Measurements from ENCODE around the gene NPHS1.

Gene NPHS1

DNA sequence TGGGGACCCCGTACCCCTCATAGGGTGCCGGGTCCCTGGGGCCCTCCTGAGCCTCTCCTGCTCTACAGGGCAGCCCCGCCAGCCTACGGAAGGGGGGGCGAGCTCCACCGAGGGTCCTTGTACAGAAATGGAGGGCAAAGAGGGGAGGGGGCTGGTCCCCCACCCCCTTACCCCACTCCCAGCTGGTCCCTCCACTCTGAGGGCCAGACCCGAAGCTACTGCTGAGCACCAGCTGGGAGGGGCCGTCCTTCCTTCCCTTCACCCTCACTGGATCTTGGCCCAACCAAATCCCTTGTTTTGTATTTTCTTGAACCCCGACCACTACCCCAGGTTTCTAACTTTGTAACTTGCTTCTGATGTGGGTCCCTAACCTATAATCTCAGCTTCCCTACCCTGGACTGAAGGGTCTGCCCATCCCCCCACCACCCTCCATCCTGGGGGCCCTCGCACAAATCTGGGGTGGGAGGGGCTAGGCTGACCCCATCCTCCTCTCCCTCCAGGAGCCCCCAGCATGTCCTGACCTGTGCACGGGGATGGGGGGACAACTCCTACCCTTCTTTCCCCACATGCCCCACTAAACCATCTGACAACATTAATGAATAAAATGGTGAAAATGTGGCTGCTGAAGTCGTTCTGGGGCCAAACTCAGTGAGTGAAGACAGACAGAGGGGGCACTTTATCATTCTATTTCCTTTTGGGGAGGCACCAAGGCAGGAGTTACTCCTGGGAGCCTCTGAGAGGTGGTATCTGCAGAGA, 63.9 kb downstream of the NPHS1 start:
- Histone ChIP-seq H3K4me1 (ENCODE audit: control insufficient read depth, insufficient read depth, low read length) (no peaks in the 10 kb centered on the region), H3K9me3 (ENCODE audit: control insufficient read depth, insufficient read depth, low read depth, low read length) (no peaks in the 10 kb centered on the region), H3K4me3 (ENCODE audit: low read depth, low read length) (no peak overlapping the region), H3K36me3 (ENCODE audit: control insufficient read depth in 2 of 2, insufficient read depth in 1 of 2, low read length in 2 of 2) (peaks cover 7 to 10% of the 10 kb centered on the region in 2 experiments), H3K27ac (ENCODE audit: extremely low read depth, low read depth, low read length) (no peak overlapping the region)
- ChIA-PET POLR2A (interaction anchor here (0.6 to 3.3 kb wide), 7 partner anchors 8 to 282 kb away, joined by 3 to 13 read pairs (median 3); no protein-coding TSS in a partner anchor), CTCF (interaction anchor here (0.6 to 1.1 kb wide), 6 partner anchors 13 to 732 kb away, joined by 3 read pairs; no protein-coding TSS in a partner anchor)
- TF ChIP-seq PATZ1 (tag by site-specific recombination; IDR thresholded peaks at IDR 0.05) (0 out of 2 replicates have a peak, but pooled peaks have one; percentile 33), ZNF266 (tag by site-specific recombination; IDR thresholded peaks at IDR 0.05; ENCODE audit: low read depth) (no peak), ZNF768 (tag by site-specific recombination; IDR thresholded peaks at IDR 0.05) (no peak)

DNA sequence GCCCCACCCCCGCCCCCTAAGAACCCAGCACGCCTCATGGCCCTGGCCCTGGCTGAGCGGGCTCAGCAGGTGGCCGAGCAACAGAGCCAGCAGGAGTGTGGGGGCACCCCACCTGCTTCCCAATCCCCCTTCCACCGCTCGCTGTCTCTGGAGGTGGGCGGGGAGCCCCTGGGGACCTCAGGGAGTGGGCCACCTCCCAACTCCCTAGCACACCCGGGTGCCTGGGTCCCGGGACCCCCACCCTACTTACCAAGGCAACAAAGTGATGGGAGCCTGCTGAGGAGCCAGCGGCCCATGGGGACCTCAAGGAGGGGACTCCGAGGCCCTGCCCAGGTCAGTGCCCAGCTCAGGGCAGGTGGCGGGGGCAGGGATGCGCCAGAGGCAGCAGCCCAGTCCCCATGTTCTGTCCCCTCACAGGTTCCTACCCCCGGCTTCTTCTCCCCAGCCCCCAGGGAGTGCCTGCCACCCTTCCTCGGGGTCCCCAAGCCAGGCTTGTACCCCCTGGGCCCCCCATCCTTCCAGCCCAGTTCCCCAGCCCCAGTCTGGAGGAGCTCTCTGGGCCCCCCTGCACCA, 65.0 kb downstream of the NPHS1 start:
- POLR2A ChIA-PET: interaction anchor here (0.5 to 0.7 kb wide), 2 partner anchors 88 to 106 kb away, joined by 3 to 4 read pairs; no protein-coding TSS in a partner anchor
- CTCF ChIA-PET: interaction anchor here (0.6 to 1.1 kb wide), 2 partner anchors 14 to 718 kb away, joined by 3 read pairs; no protein-coding TSS in a partner anchor
- no peaks in the 10 kb centered on the region for H3K4me1 ChIP-seq (ENCODE audit: control insufficient read depth, insufficient read depth, low read length)
- no peak for TF ChIP-seq SCRT1 (tag by site-specific recombination; IDR thresholded peaks at IDR 0.05; ENCODE audit: borderline replicate concordance)
- TF ChIP-seq ZNF157 (tag by site-specific recombination; IDR thresholded peaks at IDR 0.05): no peak
- no peak for TF ChIP-seq KLF10 (tag by site-specific recombination; IDR thresholded peaks at IDR 0.05)
- no peak for TF ChIP-seq ZNF544 (tag by site-specific recombination; IDR thresholded peaks at IDR 0.05)
- TF ChIP-seq ZNF366 (tag by site-specific recombination; conservative IDR thresholded peaks at IDR 0.05): no peak
- no peak for TF ChIP-seq ZNF140 (tag by site-specific recombination; IDR thresholded peaks at IDR 0.05)
- TF ChIP-seq ZIC2 (tag by site-specific recombination; IDR thresholded peaks at IDR 0.05): peak; percentile 39; the same call in 1 of the 2 replicates
- TF ChIP-seq, protein P1, sequence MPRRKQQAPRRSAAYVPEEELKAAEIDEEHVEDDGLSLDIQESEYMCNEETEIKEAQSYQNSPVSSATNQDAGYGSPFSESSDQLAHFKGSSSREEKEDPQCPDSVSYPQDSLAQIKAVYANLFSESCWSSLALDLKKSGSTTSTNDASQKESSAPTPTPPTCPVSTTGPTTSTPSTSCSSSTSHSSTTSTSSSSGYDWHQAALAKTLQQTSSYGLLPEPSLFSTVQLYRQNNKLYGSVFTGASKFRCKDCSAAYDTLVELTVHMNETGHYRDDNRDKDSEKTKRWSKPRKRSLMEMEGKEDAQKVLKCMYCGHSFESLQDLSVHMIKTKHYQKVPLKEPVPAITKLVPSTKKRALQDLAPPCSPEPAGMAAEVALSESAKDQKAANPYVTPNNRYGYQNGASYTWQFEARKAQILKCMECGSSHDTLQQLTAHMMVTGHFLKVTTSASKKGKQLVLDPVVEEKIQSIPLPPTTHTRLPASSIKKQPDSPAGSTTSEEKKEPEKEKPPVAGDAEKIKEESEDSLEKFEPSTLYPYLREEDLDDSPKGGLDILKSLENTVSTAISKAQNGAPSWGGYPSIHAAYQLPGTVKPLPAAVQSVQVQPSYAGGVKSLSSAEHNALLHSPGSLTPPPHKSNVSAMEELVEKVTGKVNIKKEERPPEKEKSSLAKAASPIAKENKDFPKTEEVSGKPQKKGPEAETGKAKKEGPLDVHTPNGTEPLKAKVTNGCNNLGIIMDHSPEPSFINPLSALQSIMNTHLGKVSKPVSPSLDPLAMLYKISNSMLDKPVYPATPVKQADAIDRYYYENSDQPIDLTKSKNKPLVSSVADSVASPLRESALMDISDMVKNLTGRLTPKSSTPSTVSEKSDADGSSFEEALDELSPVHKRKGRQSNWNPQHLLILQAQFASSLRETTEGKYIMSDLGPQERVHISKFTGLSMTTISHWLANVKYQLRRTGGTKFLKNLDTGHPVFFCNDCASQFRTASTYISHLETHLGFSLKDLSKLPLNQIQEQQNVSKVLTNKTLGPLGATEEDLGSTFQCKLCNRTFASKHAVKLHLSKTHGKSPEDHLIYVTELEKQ (tag by site-specific recombination; IDR thresholded peaks at IDR 0.05; ENCODE audit: borderline replicate concordance): no peak
- TF ChIP-seq PATZ1 (tag by site-specific recombination; IDR thresholded peaks at IDR 0.05): 0 out of 2 replicates have a peak, but pooled peaks have one; percentile 20
- peak; percentile 42; the same call in 1 of the 2 replicates for TF ChIP-seq KLF8 (tag by site-specific recombination; IDR thresholded peaks at IDR 0.05)
- TF ChIP-seq ZNF580 (tag by site-specific recombination; IDR thresholded peaks at IDR 0.05): no peak
- no peak for TF ChIP-seq ZNF626 (tag by site-specific recombination; IDR thresholded peaks at IDR 0.05)
- TF ChIP-seq SP7 (tag by site-specific recombination; IDR thresholded peaks at IDR 0.05): no peak
- TF ChIP-seq, protein P2, sequence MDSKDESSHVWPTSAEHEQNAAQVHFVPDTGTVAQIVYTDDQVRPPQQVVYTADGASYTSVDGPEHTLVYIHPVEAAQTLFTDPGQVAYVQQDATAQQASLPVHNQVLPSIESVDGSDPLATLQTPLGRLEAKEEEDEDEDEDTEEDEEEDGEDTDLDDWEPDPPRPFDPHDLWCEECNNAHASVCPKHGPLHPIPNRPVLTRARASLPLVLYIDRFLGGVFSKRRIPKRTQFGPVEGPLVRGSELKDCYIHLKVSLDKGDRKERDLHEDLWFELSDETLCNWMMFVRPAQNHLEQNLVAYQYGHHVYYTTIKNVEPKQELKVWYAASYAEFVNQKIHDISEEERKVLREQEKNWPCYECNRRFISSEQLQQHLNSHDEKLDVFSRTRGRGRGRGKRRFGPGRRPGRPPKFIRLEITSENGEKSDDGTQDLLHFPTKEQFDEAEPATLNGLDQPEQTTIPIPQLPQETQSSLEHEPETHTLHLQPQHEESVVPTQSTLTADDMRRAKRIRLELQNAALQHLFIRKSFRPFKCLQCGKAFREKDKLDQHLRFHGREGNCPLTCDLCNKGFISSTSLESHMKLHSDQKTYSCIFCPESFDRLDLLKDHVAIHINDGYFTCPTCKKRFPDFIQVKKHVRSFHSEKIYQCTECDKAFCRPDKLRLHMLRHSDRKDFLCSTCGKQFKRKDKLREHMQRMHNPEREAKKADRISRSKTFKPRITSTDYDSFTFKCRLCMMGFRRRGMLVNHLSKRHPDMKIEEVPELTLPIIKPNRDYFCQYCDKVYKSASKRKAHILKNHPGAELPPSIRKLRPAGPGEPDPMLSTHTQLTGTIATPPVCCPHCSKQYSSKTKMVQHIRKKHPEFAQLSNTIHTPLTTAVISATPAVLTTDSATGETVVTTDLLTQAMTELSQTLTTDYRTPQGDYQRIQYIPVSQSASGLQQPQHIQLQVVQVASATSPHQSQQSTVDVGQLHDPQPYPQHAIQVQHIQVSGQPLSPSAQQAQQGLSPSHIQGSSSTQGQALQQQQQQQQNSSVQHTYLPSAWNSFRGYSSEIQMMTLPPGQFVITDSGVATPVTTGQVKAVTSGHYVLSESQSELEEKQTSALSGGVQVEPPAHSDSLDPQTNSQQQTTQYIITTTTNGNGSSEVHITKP (tag by site-specific recombination; IDR thresholded peaks at IDR 0.05): no peak
- TF ChIP-seq ZBTB10 (tag by site-specific recombination; IDR thresholded peaks at IDR 0.05): peak; percentile 70; the same call in 1 of the 2 replicates

More for the DNA sequence above, 65.0 kb downstream of the NPHS1 start:
- H3K9me3 ChIP-seq (ENCODE audit: control insufficient read depth, insufficient read depth, low read depth, low read length): no peaks in the 10 kb centered on the region
- peaks cover 12 to 13% of the 10 kb centered on the region in 2 experiments for H3K36me3 ChIP-seq (ENCODE audit: control insufficient read depth in 2 of 2, insufficient read depth in 1 of 2, low read length in 2 of 2)
- H3K27ac ChIP-seq (ENCODE audit: extremely low read depth, low read depth, low read length): no peak overlapping the region
- H3K4me3 ChIP-seq (ENCODE audit: low read depth, low read length): no peak overlapping the region

Measured in HEK293 (cell line).